IPS-20b (cell line): ENCODE measurements around the gene TXLNB.
"Not testable (repeated sequence)": the region's sequence is repeated elsewhere in the genome, so short reads cannot be mapped to it uniquely, and the experiment has no call there.

Source experiments
- H3K27ac ChIP-seq: one replicate; pipeline ENCODE4 v1.5.1; 2013; ENCODE audit warnings: low read length
- H3K27me3 ChIP-seq: 2 replicates; pipeline ENCODE4 v1.6.1; 2013; ENCODE audit warnings: mild to moderate bottlenecking, low read length, inconsistent platforms; ENCODE audit not compliant: insufficient read depth
- H3K36me3 ChIP-seq: 2 replicates; pipeline ENCODE4 v1.6.1; 2013; ENCODE audit warnings: low read depth, mild to moderate bottlenecking, inconsistent platforms, low read length, moderate library complexity; ENCODE audit not compliant: insufficient read depth
- H3K4me1 ChIP-seq: 2 replicates; pipeline ENCODE4 v1.6.1; 2013; ENCODE audit warnings: mild to moderate bottlenecking, control low read depth, inconsistent platforms, low read length, moderate library complexity; ENCODE audit not compliant: insufficient read depth
- H3K4me3 ChIP-seq: 2 replicates; pipeline ENCODE4 v1.5.1; 2013; ENCODE audit warnings: mild to moderate bottlenecking, low read length, inconsistent platforms
- H3K9ac ChIP-seq: 2 replicates; pipeline ENCODE4 v1.6.1; 2013; ENCODE audit warnings: low read depth, mild to moderate bottlenecking, inconsistent platforms, low read length, moderate library complexity
- H3K9me3 ChIP-seq: 2 replicates; pipeline ENCODE4 v1.6.1; 2013; ENCODE audit warnings: mild to moderate bottlenecking, low read depth, low read length, inconsistent platforms; ENCODE audit not compliant: insufficient read depth

TXLNB gene

DNA sequence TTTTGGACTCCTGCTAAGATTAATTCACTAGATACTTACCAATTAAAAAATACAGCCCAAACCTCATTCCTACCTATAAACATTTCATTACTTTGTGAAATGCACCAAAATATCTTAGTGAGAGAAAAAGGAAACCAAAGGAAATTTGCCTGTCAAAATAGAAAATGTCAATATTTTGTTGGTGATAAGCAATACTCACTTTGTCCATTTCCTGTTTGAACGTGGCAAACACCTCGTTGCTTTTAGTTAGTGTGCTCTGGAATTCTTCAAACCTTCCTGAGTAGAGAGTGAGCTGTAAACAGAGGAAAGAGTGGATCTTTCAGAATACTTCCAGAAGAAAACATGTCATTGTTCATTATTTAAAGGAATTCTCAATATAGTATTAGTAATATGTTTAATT lies 44.2 kb downstream of the TXLNB start:
- no peaks in the 10 kb centered on the region for H3K36me3 ChIP-seq
- H3K4me1 ChIP-seq, result no peaks in the 10 kb centered on the region
- H3K4me3 ChIP-seq, result no peak overlapping the region
- no peak overlapping the region for H3K9ac ChIP-seq
- no peaks in the 10 kb centered on the region for H3K27me3 ChIP-seq
- H3K9me3 ChIP-seq, result no peaks in the 10 kb centered on the region
- no peak overlapping the region for H3K27ac ChIP-seq

DNA sequence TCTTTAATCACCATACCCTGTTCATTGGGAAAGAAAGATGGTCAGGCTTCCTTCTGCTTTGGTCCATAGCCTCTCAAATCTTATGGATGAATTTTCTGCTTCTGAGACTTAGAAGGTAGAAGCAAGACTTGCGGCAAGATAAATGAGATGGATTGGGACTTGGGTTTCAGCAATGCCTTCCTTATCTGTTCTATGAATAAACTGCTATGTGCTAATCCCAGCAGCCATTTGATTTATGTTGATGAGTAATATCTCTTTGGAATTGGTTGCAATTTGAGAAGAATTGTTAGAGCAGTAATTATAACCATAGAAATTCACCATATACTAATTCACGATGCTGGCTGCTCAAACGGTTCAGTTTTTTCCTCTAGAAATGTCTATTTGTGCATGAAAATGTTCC lies 48.3 kb downstream of the TXLNB start:
- H3K9me3 ChIP-seq, result no peaks in the 10 kb centered on the region
- H3K4me1 ChIP-seq, result no peaks in the 10 kb centered on the region
- H3K27me3 ChIP-seq, result no peaks in the 10 kb centered on the region
- H3K27ac ChIP-seq, result no peak overlapping the region
- no peak overlapping the region for H3K9ac ChIP-seq
- no peaks in the 10 kb centered on the region for H3K36me3 ChIP-seq
- H3K4me3 ChIP-seq, result no peak overlapping the region

DNA sequence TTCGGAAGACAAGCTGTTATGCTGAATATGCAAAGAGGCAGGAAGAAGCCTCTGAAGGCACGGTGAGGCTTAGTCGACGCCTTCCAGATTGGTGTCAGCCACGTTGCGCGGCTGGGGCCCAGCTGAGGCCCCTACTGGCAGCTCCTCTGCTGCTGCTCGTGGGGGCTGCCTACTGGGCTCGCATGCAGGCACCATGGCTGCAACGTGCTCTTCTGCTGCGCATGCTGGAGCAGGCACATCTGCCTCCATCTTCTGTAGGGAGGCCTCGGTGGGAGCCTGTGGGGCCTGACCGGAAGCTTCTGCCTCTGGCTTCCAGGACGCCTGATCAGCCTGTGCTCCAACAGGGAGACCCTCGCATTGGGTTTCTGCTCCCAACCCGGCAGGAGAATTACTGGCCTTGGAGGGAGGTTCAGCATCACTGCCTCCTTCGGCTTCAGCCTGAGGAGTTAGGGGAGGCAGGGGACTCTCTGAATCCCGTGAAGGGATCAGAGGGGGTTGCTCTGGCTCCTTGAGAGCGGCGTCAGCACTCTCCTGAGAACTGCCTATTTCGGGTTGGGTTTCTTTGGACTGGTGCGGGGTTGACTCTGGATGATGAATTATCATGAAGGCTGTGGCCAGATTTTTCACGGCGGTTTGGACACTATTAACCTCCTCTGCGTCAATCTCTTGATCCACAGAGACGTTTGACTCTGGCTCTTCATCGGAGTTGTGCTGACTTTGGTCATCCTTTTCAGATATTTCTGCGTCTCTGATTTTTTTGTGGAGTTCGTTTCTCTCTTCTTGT lies 49.1 kb downstream of the TXLNB start:
- no peaks in the 10 kb centered on the region for H3K27me3 ChIP-seq
- H3K27ac ChIP-seq, result no peak overlapping the region
- H3K4me1 ChIP-seq, result no peaks in the 10 kb centered on the region
- H3K9me3 ChIP-seq, result no peaks in the 10 kb centered on the region
- H3K36me3 ChIP-seq, result no peaks in the 10 kb centered on the region
- H3K4me3 ChIP-seq, result no peak overlapping the region
- H3K9ac ChIP-seq, result no peak overlapping the region

DNA sequence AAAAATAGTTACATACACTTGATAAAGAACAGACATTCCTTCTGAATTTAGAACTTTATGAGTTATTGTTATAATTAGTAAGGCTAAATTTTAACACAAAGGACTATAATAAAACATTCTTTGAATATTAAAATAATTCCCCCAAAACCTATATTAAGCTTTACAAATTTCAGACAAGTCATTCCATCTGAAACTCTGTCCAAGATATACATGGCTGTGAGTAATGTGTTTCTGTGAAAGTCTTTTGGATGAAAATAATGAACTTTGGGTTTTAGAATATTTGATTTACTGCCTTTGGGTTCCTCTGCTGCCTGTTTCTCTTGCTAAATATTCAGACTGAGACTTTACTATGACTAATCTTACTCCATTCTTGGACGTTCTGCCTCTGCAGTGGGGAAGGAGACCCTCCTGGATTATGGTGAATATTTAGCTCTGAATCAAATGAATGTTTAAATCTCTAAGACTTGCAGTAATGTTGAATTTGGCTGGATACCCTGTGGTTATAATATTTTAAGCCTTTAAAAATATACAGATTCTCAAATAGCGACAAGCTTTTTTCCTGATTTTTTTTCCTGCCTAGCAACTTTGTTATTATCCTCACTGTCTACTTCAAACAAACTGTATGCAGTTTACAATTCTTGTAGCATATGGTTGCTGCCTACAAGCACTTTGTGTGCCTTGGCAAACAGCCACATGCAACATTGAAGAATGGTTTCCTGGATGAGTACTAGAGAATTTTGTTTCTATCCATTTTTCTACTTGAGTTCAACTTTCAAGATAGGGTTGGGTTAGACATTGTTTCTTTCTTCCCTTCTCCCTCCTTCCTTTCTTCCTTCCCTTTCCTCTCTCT lies 51.4 kb downstream of the TXLNB start:
- H3K27me3 ChIP-seq, result no peaks in the 10 kb centered on the region
- no peak overlapping the region for H3K9ac ChIP-seq
- no peak overlapping the region for H3K27ac ChIP-seq
- H3K36me3 ChIP-seq, result no peaks in the 10 kb centered on the region
- no peak overlapping the region for H3K4me3 ChIP-seq
- H3K4me1 ChIP-seq, result no peaks in the 10 kb centered on the region
- 0 out of 2 replicates have a peak, but pooled peaks cover under 1% of the 10 kb centered on the region for H3K9me3 ChIP-seq

DNA sequence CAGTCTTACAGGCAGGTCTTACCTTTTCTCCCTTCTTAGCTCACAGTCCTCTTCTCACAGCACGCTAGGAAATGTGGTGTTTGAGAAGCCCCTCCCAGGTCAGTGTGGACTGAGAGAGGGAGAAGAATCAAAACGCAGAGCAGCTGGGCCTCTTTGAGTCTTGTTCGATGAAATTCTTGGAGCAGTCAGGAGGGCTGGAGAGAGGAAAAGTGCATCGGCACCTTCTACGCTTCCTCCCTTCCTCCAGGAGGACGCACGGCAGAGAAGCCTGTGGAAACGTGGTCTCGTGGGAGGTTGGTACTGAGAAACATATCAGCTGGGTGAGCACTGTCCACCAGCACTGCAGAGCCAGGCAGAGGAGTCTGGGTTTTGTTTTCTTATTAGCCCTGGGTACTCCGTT lies 52.7 kb downstream of the TXLNB start:
- Histone ChIP-seq H3K9me3 (peaks cover 13% of the 10 kb centered on the region), H3K27me3 (no peaks in the 10 kb centered on the region), H3K36me3 (no peaks in the 10 kb centered on the region), H3K4me3 (no peak overlapping the region), H3K9ac (no peak overlapping the region), H3K27ac (no peak overlapping the region), H3K4me1 (no peaks in the 10 kb centered on the region)

DNA sequence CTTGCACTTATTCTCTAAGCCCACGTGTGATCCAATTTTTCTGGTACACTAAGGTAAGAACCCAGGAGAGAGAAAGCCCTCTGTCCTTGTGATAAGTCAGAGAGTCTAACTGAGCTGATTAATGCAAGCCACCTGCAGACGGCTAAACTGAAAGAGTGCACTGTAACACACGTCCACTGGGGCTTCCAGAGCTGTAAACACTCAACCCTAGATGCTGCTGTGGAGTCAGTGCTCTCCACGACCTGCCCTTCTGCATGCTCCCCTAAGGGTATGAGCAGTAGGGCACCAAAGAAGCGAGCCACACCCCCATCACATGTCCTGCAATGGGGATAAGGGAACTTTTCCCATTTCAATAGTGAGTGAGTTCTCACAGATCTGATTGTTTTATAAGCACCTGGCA lies 55.7 kb downstream of the TXLNB start:
- H3K36me3 ChIP-seq, result no peaks in the 10 kb centered on the region
- no peaks in the 10 kb centered on the region for H3K27me3 ChIP-seq
- no peak overlapping the region for H3K27ac ChIP-seq
- no peaks in the 10 kb centered on the region for H3K4me1 ChIP-seq
- peaks cover 18% of the 10 kb centered on the region for H3K9me3 ChIP-seq
- no peak overlapping the region for H3K9ac ChIP-seq
- H3K4me3 ChIP-seq, result no peak overlapping the region

DNA sequence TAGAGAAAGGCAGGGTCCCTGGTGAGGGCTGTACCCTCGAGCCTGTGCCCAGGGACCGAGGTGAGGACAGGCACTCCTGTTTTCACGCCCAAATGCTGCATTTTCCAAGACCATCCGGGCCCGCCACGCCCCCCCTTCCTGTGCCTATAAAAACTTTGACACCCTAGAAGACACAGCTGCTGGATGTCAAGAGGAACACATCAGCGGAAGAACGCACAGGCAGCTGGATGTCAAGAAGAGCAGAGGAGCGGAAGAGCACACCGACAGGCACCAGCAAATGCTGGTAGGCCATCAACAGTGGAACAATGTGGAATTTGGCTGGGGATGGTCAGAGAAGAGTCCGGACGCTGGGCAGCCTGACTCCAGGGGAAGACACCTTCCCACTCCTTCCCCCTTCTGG lies 56.1 kb downstream of the TXLNB start:
- no peak overlapping the region for H3K4me3 ChIP-seq
- no peaks in the 10 kb centered on the region for H3K27me3 ChIP-seq

DNA sequence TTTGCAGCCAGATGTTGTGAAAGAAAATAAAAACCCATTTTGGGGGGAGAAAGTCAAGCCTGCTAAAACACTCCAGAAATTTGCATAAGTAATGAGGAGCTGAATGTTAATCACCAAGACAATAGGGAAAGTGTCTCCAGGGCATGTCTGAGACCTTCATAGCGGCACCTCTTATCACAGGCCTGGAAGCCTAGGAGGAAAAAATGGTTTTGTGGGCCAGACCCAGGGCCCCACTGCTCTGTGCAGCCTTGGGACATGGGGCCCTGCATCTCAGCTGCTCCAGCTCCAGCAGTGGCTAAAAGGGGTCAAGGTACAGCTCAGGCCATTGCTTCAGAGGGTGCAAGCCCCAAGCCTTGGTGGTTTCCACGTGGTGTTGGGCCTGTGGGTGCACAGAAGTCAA lies 57.6 kb downstream of the TXLNB start:
- not testable (repeated sequence) for H3K27me3 ChIP-seq, H3K4me3 ChIP-seq, H3K9ac ChIP-seq, H3K4me1 ChIP-seq, H3K27ac ChIP-seq, H3K36me3 ChIP-seq
- peaks cover 18% of the 10 kb centered on the region for H3K9me3 ChIP-seq

More for the DNA sequence above, 56.1 kb downstream of the TXLNB start:
- Histone ChIP-seq H3K9me3 (peaks cover 18% of the 10 kb centered on the region), H3K27ac (no peak overlapping the region), H3K36me3 (no peaks in the 10 kb centered on the region), H3K9ac (no peak overlapping the region), H3K4me1 (no peaks in the 10 kb centered on the region)

DNA sequence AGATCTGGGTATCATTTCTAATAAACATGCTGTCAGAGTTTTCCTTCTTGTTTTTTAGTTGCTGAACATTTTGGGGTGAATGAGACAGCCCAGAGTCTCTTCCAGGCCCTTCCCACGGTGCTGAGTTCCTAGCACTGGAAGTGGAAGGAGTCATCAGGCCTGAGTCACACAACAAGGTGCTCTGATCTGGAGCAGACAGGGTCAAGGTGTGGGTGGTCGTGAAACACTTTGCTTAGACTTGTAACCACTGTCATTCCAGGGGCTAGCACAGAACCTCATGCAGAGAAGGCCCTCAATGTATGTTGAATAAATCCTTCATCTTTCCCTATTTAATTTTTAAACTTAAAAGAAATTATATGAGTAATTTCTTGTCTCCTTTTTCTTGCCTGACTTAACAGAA lies 60.6 kb downstream of the TXLNB start:
- Histone ChIP-seq H3K9me3 (peaks cover 18% of the 10 kb centered on the region), H3K27ac (no peak overlapping the region), H3K4me1 (no peaks in the 10 kb centered on the region), H3K4me3 (no peak overlapping the region), H3K36me3 (no peaks in the 10 kb centered on the region), H3K9ac (no peak overlapping the region), H3K27me3 (no peaks in the 10 kb centered on the region)

DNA sequence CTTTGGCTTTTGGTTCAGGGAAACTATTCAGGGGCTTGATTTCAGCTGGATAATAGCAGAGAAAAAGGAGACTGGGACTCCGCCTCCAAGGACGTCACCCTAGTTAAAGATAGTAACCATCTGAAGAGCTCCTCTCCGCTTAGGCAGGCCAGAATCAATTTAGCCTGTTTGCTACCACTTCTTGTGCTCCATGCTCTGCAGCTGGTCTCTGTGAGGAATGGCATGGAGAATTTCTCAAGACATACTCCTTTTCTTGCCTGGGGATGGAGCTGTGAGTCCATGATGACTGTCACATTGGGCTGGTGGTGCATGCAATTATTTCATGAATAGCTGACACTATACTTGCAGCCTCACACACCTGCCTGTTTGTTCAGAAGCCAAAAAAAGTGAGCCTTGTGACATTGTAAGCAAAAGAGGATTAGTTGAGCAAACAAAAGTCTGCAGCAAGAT lies 61.4 kb downstream of the TXLNB start:
- no peak overlapping the region for H3K27ac ChIP-seq
- H3K4me3 ChIP-seq, result no peak overlapping the region
- no peaks in the 10 kb centered on the region for H3K4me1 ChIP-seq
- no peak overlapping the region for H3K9ac ChIP-seq
- peaks cover 18% of the 10 kb centered on the region for H3K9me3 ChIP-seq
- no peaks in the 10 kb centered on the region for H3K36me3 ChIP-seq
- no peaks in the 10 kb centered on the region for H3K27me3 ChIP-seq

DNA sequence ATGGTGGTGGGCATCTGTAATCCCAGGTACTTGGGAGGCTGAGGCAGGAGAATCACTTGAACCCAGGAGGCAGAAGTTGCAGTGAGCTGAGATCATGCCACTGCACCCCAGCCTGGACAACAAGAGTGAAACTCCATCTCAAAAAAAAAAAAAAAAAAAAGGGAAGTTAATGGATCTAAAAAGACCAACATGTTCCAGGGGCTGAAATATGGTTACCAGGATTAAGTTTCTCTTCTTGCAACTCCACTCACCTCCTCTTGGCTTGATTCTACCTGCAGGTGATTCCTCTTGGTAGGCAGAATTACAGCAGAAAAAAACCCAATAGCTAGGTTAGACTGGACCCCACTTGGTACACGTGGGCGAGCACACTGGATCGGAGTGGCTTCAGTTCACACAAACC lies 63.4 kb downstream of the TXLNB start:
- H3K4me1 ChIP-seq, H3K36me3 ChIP-seq, H3K27me3 ChIP-seq, H3K9ac ChIP-seq, H3K27ac ChIP-seq, H3K4me3 ChIP-seq, H3K9me3 ChIP-seq: not testable (repeated sequence)

DNA sequence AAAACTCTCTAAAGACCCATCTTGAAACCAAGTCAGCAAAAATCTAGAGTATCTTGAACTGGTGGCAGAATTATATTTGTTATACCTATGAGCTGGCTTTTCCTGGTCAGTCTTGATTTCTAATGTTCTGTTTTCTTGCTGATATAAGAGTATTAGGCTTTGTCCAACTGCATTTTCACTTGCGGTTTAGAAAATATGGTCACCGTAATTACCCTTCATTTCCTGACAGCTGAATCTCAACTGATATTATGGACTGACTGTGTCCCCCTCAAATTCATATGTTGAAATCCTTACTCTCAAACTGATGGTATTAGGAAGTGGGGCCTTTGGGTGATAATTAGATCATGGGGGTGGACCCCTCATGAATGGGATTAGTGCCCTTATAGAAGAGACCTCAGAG lies 72.1 kb downstream of the TXLNB start:
- H3K4me1 ChIP-seq, result no peaks in the 10 kb centered on the region; the same call in 1 of the 2 replicates
- no peak overlapping the region for H3K27ac ChIP-seq
- no peak overlapping the region for H3K4me3 ChIP-seq
- no peaks in the 10 kb centered on the region for H3K9me3 ChIP-seq
- no peaks in the 10 kb centered on the region for H3K36me3 ChIP-seq
- H3K9ac ChIP-seq, result peak overlapping the region; percentile 12; the same call in 1 of the 2 replicates
- H3K27me3 ChIP-seq, result no peaks in the 10 kb centered on the region
